Breast epithelium (tissue), 4 donors: ENCODE measurements around the gene STAT3. TPM values are rescaled to one million over a fixed set of nuclear protein-coding genes. Genes with fewer than 3 reads are reported as not detected.
"Not testable (repeated sequence)": the region's sequence is repeated elsewhere in the genome, so short reads cannot be mapped to it uniquely, and the experiment has no call there.

Experiments used
- DNase-seq, 2 donors: peaks; one replicate each; pipeline ENCODE4 v3.0.0-alpha.2; 2019; ENCODE audit warnings: low spot score in 2 of 2
- H3K27ac ChIP-seq, 2 donors: fragments of 200-600 bp; sonication (generic) in 1 of 2; one replicate each; pipeline ENCODE4 v1.5.1; 2016 to 2019; ENCODE audit warnings: mild to moderate bottlenecking in 1 of 2
- H3K27me3 ChIP-seq, 2 donors: fragments of 200-600 bp; sonication (generic) in 1 of 2; one replicate each; pipeline versions ENCODE4 v1.5.1 to v1.6.0; 2017 to 2019; ENCODE audit warnings: control low read depth in 1 of 2, mild to moderate bottlenecking in 1 of 2
- H3K36me3 ChIP-seq: fragments of 200-600 bp; one replicate; pipeline ENCODE4 v1.5.1; 2019
- H3K4me1 ChIP-seq, 2 donors: fragments of 200-600 bp; sonication (generic); one replicate each; pipeline ENCODE4 v1.5.1; 2016 to 2019; ENCODE audit warnings: control low read depth in 1 of 2
- H3K4me3 ChIP-seq, 3 donors: fragments of 200-600 bp; sonication (generic); 1 replicate in 2 of 3; 2 replicates in 1 of 3; pipeline ENCODE4 v1.5.1; 2016 to 2019; ENCODE audit warnings: mild to moderate bottlenecking in 3 of 3, moderate library complexity in 2 of 3
- H3K9me3 ChIP-seq, 2 donors: fragments of 200-600 bp; sonication (generic) in 1 of 2; one replicate each; pipeline ENCODE4 v1.5.1; 2016 to 2019; ENCODE audit warnings: control low read depth in 1 of 2
- CTCF ChIP-seq, 3 donors: fragments of 450-650 bp; IDR thresholded peaks; one replicate each; pipeline ENCODE4 v1.5.1; 2016 to 2017; ENCODE audit warnings: antibody characterized with exemption in 3 of 3, mild to moderate bottlenecking in 3 of 3, moderate library complexity in 3 of 3
- POLR2A ChIP-seq: fragments of 450-650 bp; IDR thresholded peaks from one replicate; pipeline ENCODE4 v1.6.1; 2016; ENCODE audit warnings: antibody characterized with exemption, mild to moderate bottlenecking, moderate library complexity
- POLR2AphosphoS5 ChIP-seq, 3 donors: sonication (generic); formaldehyde crosslinking; IDR thresholded peaks; one replicate each; pipeline ENCODE4 v1.6.1; 2017; ENCODE audit warnings: antibody characterized with exemption in 3 of 3
- intact Hi-C: fragments of 100-400 bp; cut with DNase I; formaldehyde crosslinking; loops from one replicate; pipeline ENCODE4 v1.15.1; 2023; ENCODE audit warnings: low total_unique reads
- total RNA-seq, 3 donors: library from RNA; depleted of rRNA; stranded (reverse); fragments of >200 nt; gene quantifications; one replicate each; pipeline ENCODE4 v1.1.0, GENCODE V29; 2016

The STAT3 gene
- total RNA-seq, 3 donors from 2014 or later = 193 to 322 (median 238) TPM

DNA sequence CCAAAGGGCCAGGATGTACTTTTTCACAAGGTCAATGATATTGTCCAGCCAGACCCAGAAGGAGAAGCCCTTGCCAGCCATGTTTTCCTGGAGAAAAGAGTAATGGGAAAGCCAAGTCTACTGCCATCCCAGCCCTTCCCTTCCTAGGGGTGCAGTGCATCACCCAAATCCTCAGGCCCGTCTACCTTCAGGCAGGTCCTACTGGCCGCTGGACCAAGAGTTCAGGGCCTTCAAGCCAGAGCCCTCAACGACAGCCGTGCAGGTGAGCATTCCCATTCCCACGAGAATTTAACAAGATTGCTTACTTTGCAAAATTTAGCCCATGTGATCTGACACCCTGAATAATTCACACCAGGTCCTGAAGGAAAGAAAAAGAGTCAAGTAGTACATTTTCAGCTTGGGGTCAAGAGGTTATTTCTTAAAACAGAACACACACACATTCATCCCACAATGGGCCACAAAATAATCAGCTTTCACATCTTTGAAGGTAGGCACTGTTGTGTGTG lies 64.9 kb downstream of the STAT3 start:
- intact Hi-C loops = loop anchor here (5.0 kb wide), 1 partner anchor 84 kb away; no protein-coding TSS in a partner anchor

GRCh38 chr17:42322382-42323267 lies 65.6 kb downstream of the STAT3 start:
- intact Hi-C loops = loop anchor here (5.0 kb wide), 1 partner anchor 85 kb away; no protein-coding TSS in a partner anchor
- TF ChIP-seq CTCF (IDR thresholded peaks at IDR 0.05) (peak; percentile 99 to 100 (median 100)), POLR2AphosphoS5 (IDR thresholded peaks at IDR 0.05) (peak; percentile 83 to 88 (median 85)), POLR2A (no peak)
- no peaks in the 10 kb centered on the region for H3K27me3 ChIP-seq
- no peak overlapping the region for H3K4me3 ChIP-seq
- H3K4me1 ChIP-seq = peaks cover 0 to 5% of the 10 kb centered on the region in 2 donors
- no peaks in the 10 kb centered on the region for H3K9me3 ChIP-seq
- H3K27ac ChIP-seq = peak overlapping the region; percentile 59 to 70
- DNase-seq = peak; percentile 93 to 95
- H3K36me3 ChIP-seq = no peaks in the 10 kb centered on the region

More for the DNA sequence above, 64.9 kb downstream of the STAT3 start:
- Histone ChIP-seq H3K36me3 (no peaks in the 10 kb centered on the region), H3K27me3 (no peaks in the 10 kb centered on the region), H3K4me3 (no peak overlapping the region), H3K4me1 (peaks cover 0 to 11% of the 10 kb centered on the region in 2 donors), H3K9me3 (no peaks in the 10 kb centered on the region), H3K27ac (peak overlapping the region; percentile 59 to 70)
- TF ChIP-seq POLR2A = no peak
- TF ChIP-seq POLR2AphosphoS5 (IDR thresholded peaks at IDR 0.05) = no peak
- TF ChIP-seq CTCF (IDR thresholded peaks at IDR 0.05) = no peak
- DNase-seq = no peak

- DNase-seq = no peak
- intact Hi-C loops = loop anchor here (5.0 kb wide), 1 partner anchor 86 kb away; no protein-coding TSS in a partner anchor
- H3K27ac ChIP-seq = peak overlapping the region in 1 of 2 donors; percentile 0
- H3K4me3 ChIP-seq = no peak overlapping the region
- no peaks in the 10 kb centered on the region for H3K36me3 ChIP-seq
- no peaks in the 10 kb centered on the region for H3K27me3 ChIP-seq
- TF ChIP-seq POLR2A (no peak), CTCF (IDR thresholded peaks at IDR 0.05) (no peak), POLR2AphosphoS5 (IDR thresholded peaks at IDR 0.05) (no peak)
- H3K9me3 ChIP-seq = no peaks in the 10 kb centered on the region
- H3K4me1 ChIP-seq = peaks cover 0 to 5% of the 10 kb centered on the region in 2 donors
Measured at GRCh38 chr17:42321555-42321954, 66.7 kb downstream of the STAT3 start.

- H3K27me3 ChIP-seq, H3K9me3 ChIP-seq, H3K4me1 ChIP-seq, H3K4me3 ChIP-seq, intact Hi-C loops, H3K36me3 ChIP-seq, DNase-seq: not testable (repeated sequence)
- H3K27ac ChIP-seq = peak overlapping the region in 1 of 2 donors; percentile 30
Measured at GRCh38 chr17:42317967-42318366, 70.3 kb downstream of the STAT3 start.

DNA sequence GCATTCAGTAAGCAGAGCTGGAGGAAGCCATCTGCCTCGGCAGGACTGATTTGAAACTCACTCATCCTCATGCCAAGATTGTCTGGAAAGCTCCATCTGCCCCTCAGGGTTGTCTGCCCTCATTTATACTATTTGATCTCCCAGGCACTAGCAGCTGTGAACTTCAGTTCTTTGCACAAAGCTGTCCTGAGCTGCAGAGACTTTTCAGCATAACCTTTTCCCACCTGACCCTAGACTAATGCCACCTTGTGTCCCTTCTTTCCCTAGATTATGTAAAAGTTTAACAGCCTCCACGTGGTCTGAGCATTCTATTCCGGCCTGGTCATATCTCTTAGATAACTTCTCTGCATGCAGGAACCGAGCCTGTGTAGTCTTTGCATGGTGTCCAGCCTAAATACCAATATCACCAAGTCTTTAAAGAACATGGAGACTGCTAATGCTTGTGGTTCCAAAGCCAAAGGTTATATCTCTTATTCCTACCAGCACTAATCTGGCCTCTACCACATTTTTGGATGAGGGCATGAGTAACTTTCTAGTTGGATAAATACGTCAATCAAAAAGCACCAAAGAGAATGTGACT lies 70.9 kb downstream of the STAT3 start:
- no peak for DNase-seq
- no peak overlapping the region for H3K4me3 ChIP-seq
- no peaks in the 10 kb centered on the region for H3K36me3 ChIP-seq
- no peak for TF ChIP-seq CTCF (IDR thresholded peaks at IDR 0.05)
- TF ChIP-seq POLR2AphosphoS5 (IDR thresholded peaks at IDR 0.05) = no peak
- intact Hi-C loops = no loop called here
- H3K4me1 ChIP-seq = peaks cover 0 to 4% of the 10 kb centered on the region in 2 donors
- peak overlapping the region in 1 of 2 donors; percentile 15 for H3K27ac ChIP-seq
- no peaks in the 10 kb centered on the region for H3K9me3 ChIP-seq
- H3K27me3 ChIP-seq = no peaks in the 10 kb centered on the region
